ENCODE measurements around the gene PRSS21. TPM values are rescaled to one million over a fixed set of nuclear protein-coding genes. Genes with fewer than 3 reads are reported as not detected.

The PRSS21 gene
- polyA plus RNA-seq, 3 donors, result 2.1 to 9.0 (median 3.1) TPM

- WGBS (ENCODE audit: insufficient coverage), result 93% methylated on average over 2 of the region's 3 CpGs
- no peak overlapping the region for H2AFZ ChIP-seq (ENCODE audit: insufficient read depth, low read depth, low read length, poor library complexity, severe bottlenecking)
- Mint-ChIP-seq H3K36me3 (no peaks in the 10 kb centered on the region), H3K9me3 (peaks cover 1 to 11% (median 6%) of the 10 kb centered on the region in 7 donors), H3K27me3 (ENCODE audit: low read depth in 3 of 3) (peaks cover 8 to 14% (median 14%) of the 10 kb centered on the region in 3 donors), H3K4me3 (no peak overlapping the region), H3K27ac (no peak overlapping the region), H3K4me1 (peaks cover 9% of the 10 kb centered on the region)
- H3K27me3 ChIP-seq (ENCODE audit: control insufficient read depth in 2 of 2, insufficient read depth in 2 of 2, low read length in 2 of 2), result no peaks in the 10 kb centered on the region
- H4K20me1 ChIP-seq (ENCODE audit: insufficient read depth, low read length), result no peaks in the 10 kb centered on the region
- peaks cover 0 to 4% of the 10 kb centered on the region in 2 donors for H3K9me3 ChIP-seq (replicated peaks in 1 of 2; ENCODE audit: control insufficient read depth in 1 of 2, insufficient read depth in 1 of 2, low read length in 2 of 2)
- intact Hi-C loops (cut with micrococcal nuclease), result loop anchor here in 1 of 2 donors (5.0 kb wide), 2 partner anchors 37 to 87 kb away; no protein-coding TSS in a partner anchor
- H3K4me2 ChIP-seq (replicated peaks; ENCODE audit: extremely low read depth, low read length, poor library complexity, severe bottlenecking), result no peak overlapping the region
- no peak for TF ChIP-seq CTCF (IDR thresholded peaks at IDR 0.05)
- no peaks in the 10 kb centered on the region for H3K36me3 ChIP-seq (replicated peaks in 1 of 2; ENCODE audit: control insufficient read depth in 1 of 2, insufficient read depth in 2 of 2, low read length in 2 of 2)
- H3K9ac ChIP-seq (ENCODE audit: insufficient read depth, low read length, poor library complexity, severe bottlenecking), result no peak overlapping the region
- no peak for DNase-seq
- H3K4me1 ChIP-seq (ENCODE audit: control insufficient read depth in 1 of 2, insufficient read depth in 2 of 2, low read length in 2 of 2), result peaks cover 7 to 10% of the 10 kb centered on the region in 2 donors
- H3K27ac ChIP-seq (ENCODE audit: low read depth in 1 of 2, low read length in 2 of 2), result no peak overlapping the region
- no peaks in the 10 kb centered on the region for H3K79me2 ChIP-seq (ENCODE audit: insufficient read depth, low read length)
- no peak overlapping the region for H3K4me3 ChIP-seq (replicated peaks in 1 of 3; ENCODE audit: low read depth in 2 of 3, low read length in 3 of 3)
These were observed 17.9 kb downstream of the PRSS21 start for GRCh38 chr16:2834968-2835367.

- Histone ChIP-seq H3K36me3 (replicated peaks in 1 of 2; ENCODE audit: control insufficient read depth in 1 of 2, insufficient read depth in 2 of 2, low read length in 2 of 2) (no peaks in the 10 kb centered on the region), H3K9me3 (replicated peaks in 1 of 2; ENCODE audit: control insufficient read depth in 1 of 2, insufficient read depth in 1 of 2, low read length in 2 of 2) (peaks cover 0 to 4% of the 10 kb centered on the region in 2 donors), H4K20me1 (ENCODE audit: insufficient read depth, low read length) (no peaks in the 10 kb centered on the region), H3K4me1 (ENCODE audit: control insufficient read depth in 1 of 2, insufficient read depth in 2 of 2, low read length in 2 of 2) (peaks cover 0 to under 1% of the 10 kb centered on the region in 2 donors), H3K9ac (ENCODE audit: insufficient read depth, low read length, poor library complexity, severe bottlenecking) (no peak overlapping the region), H3K27ac (ENCODE audit: low read depth in 1 of 2, low read length in 2 of 2) (no peak overlapping the region), H2AFZ (ENCODE audit: insufficient read depth, low read depth, low read length, poor library complexity, severe bottlenecking) (no peak overlapping the region), H3K4me3 (replicated peaks in 1 of 3; ENCODE audit: low read depth in 2 of 3, low read length in 3 of 3) (no peak overlapping the region), H3K27me3 (ENCODE audit: control insufficient read depth in 2 of 2, insufficient read depth in 2 of 2, low read length in 2 of 2) (no peaks in the 10 kb centered on the region), H3K4me2 (replicated peaks; ENCODE audit: extremely low read depth, low read length, poor library complexity, severe bottlenecking) (no peak overlapping the region), H3K79me2 (ENCODE audit: insufficient read depth, low read length) (no peaks in the 10 kb centered on the region)
- intact Hi-C loops (cut with micrococcal nuclease), result loop anchor here in 1 of 2 donors (5.0 kb wide), 2 partner anchors 36 to 86 kb away; no protein-coding TSS in a partner anchor
- H3K36me3 Mint-ChIP-seq, result no peaks in the 10 kb centered on the region
- H3K27ac Mint-ChIP-seq, result peak overlapping the region in 1 of 7 donors; percentile 8
- WGBS (ENCODE audit: insufficient coverage), result 50% methylated on average over 17 of the region's 22 CpGs
- peaks cover 8 to 15% (median 14%) of the 10 kb centered on the region in 3 donors for H3K27me3 Mint-ChIP-seq (ENCODE audit: low read depth in 3 of 3)
- H3K4me3 Mint-ChIP-seq, result peak overlapping the region in 1 of 2 donors; percentile 1
- H3K9me3 Mint-ChIP-seq, result peaks cover 1 to 10% (median 6%) of the 10 kb centered on the region in 7 donors
- peaks cover 3% of the 10 kb centered on the region for H3K4me1 Mint-ChIP-seq
- TF ChIP-seq CTCF (IDR thresholded peaks at IDR 0.05), result no peak
- DNase-seq, result no peak
These were observed 18.8 kb downstream of the PRSS21 start for GRCh38 chr16:2835638-2836493.
